ENCODE data around the gene DDA1.
A peak's percentile ranks its signal among the peaks of the same experiment; 100 is the strongest.

GRCh38 chr19:17346109-17346671 is 36.8 kb downstream of the DDA1 start:
- TF ChIP-seq CTCF (IDR thresholded peaks at IDR 0.05) (peak; percentile 92 to 95 (median 94)), POLR2A (IDR thresholded peaks at IDR 0.05) (no peak)

All from transverse colon (tissue), 3 donors.